Fibroblast of pulmonary artery (primary cell): ENCODE results near the gene GFOD1.

Source experiments
- DNase-seq: peaks from one replicate; pipeline ENCODE4 v3.0.0-alpha.2; 2010; ENCODE audit warnings: low read depth
- H3K4me3 ChIP-seq: replicated peaks from 2 replicates; pipeline ENCODE4 v1.5.1; 2011; ENCODE audit warnings: low read depth, mild to moderate bottlenecking, control low read depth, low read length, moderate library complexity
- TF ChIP-seq, protein P1 (sequence below): IDR thresholded peaks from 2 replicates; pipeline ENCODE4 v1.5.1; 2011; ENCODE audit warnings: mild to moderate bottlenecking, control low read depth, low read length, inconsistent platforms; ENCODE audit errors: missing control alignments

The GFOD1 gene

DNA sequence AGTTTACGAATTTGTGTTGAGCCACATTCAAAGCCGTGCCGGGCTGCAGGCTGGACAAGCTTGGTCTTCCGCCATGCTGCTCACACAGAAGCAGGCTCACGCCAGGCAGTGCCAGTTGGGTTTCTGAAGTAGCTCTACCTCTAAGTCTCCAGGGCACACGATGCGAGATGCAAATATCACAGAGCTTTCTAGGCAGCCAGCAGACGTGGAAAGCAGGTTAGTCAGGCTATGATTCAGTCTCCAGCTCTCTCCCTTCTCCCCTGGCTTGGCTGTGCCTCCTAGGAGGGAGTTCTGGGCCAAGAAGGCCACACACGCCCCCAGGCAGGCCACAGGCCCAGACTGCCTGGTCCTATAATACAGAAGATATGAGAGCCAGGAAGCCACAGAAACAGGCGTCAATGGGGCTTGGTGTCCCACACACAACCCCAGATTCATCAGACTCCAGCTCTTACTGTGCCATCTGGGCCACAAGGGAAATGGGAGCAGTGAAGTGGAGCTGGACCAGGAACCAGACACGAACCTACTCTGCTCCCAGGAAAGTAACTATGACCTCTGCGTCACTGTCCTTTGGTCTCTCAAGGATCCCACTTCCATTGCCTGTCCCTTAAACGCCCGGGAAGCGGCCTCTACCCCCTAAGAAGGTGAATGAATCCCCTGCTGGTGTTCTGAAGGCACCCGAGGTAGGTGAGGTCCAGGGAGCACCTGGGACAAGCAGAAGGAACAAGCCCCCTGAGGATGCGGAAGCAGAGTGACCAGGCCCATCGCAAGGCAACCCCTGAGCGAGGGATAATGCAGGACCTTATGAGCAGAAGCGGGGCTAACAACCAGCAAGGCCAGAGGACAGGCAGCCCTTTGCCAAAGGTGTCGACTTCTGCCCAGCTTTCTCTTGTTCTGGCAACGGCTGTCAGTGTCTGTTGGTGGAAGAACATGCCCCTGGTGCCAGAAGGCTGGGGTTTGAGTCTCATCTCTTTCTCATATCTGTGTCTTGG, 61.2 kb downstream of the GFOD1 start:
- TF ChIP-seq, protein P1, sequence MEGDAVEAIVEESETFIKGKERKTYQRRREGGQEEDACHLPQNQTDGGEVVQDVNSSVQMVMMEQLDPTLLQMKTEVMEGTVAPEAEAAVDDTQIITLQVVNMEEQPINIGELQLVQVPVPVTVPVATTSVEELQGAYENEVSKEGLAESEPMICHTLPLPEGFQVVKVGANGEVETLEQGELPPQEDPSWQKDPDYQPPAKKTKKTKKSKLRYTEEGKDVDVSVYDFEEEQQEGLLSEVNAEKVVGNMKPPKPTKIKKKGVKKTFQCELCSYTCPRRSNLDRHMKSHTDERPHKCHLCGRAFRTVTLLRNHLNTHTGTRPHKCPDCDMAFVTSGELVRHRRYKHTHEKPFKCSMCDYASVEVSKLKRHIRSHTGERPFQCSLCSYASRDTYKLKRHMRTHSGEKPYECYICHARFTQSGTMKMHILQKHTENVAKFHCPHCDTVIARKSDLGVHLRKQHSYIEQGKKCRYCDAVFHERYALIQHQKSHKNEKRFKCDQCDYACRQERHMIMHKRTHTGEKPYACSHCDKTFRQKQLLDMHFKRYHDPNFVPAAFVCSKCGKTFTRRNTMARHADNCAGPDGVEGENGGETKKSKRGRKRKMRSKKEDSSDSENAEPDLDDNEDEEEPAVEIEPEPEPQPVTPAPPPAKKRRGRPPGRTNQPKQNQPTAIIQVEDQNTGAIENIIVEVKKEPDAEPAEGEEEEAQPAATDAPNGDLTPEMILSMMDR: no peak
- no peak overlapping the region for H3K4me3 ChIP-seq
- peak; percentile 72 for DNase-seq

DNA sequence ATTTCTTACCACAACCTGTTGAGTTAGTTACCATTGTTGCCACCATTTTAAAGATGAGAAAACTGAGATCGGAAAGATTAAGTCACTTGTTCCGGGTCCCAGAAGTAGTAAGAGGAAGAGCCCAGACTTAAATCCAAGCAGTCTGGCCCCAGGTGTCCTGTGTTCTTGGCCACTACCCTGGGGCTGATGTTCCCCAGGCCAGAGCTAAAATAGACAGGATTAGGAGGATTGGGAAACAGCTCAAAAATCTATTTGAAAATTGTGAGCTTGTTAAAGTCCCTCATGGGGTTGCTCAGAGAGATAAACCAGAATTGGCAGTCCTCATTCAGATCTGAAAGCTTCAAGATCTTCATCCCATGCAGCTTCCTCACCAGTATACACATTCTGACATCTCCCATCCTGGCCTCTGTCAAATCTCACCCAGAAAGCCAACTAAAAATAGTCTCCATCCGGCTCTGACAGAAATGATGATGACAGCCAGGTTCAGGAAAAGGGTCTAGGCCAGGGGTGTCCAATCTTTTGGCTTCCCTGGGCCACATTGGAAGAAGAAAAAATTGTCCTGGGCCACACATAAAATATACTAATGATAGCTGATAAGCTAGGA, 62.0 kb downstream of the GFOD1 start:
- TF ChIP-seq, protein P1: no peak
- DNase-seq: no peak
- H3K4me3 ChIP-seq: no peak overlapping the region

DNA sequence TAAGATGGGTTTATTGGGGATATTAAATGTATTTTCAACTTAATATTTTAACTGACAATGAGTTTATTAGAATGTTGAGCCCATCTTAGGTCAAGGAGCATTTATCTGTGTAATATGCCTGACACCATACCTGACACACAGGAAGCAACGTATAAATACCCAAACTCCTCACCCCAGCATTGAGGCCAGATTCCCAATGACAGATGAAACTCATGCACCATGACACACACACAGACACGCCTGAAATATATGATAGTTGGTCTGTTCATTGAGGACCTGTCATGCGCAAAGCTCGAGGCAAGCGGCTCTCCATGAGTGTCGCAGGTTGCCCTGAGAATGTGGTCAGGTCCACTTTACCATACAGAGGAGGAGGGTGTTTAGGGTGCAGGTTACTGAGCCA, 64.1 kb downstream of the GFOD1 start:
- DNase-seq: no peak
- no peak overlapping the region for H3K4me3 ChIP-seq
- TF ChIP-seq, protein P1: no peak

DNA sequence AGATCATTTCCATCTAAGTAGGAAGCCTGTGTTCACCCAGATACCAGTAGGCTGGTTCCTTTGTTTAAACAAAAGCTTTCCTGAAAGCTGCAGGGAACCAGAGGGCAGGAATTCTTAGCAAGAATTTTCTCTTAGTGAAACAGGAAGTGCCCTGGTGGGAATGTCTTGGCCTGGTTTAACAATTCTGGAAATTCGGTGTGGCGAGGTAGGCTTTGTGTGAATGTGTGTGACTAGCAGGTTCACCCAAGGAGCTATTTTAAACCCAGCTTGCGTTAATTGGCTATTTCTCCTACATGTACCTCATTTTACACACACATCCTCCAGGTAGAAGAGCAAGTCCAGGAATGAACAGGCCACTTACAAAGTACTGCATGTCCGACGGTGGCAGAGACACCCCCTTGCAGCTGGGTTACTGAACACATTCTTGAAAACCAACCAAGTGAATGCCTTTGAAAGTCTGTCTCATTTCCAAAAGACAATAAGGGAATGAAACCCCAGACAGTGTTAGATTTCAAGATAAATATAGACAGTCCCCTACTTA, 64.6 kb downstream of the GFOD1 start:
- TF ChIP-seq, protein P1: no peak
- H3K4me3 ChIP-seq: no peak overlapping the region
- DNase-seq: peak; percentile 39

DNA sequence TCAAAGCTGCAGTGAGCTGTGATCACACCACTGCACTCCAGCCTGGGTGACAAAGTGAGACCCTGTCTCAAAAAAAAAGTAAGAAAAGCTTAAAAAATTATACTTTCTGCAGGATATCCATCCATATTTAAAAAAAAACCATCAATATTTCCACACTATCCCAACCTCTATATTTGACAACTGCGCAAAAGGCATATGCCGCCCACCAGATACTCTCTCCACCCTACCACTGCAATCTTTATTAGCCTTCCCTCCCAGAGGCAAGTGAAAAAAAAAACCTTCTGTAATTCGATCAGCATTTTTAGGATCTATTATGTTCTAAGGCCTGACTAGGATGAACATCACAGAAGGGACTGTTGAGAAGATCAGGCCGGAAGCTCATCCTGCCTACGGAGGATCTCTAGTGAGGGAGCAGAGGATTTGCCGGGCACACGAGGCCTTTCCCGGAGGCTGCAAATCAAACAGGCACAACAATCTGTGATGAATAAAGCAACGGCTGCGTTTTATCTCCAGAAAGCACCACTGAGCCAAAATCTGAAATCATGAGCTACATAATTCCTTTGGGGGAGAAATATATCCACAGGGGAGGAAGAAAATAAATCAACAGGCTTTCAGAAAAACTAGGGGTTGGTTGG, 65.9 kb downstream of the GFOD1 start:
- no peak overlapping the region for H3K4me3 ChIP-seq
- no peak for DNase-seq
- TF ChIP-seq, protein P1: no peak

DNA sequence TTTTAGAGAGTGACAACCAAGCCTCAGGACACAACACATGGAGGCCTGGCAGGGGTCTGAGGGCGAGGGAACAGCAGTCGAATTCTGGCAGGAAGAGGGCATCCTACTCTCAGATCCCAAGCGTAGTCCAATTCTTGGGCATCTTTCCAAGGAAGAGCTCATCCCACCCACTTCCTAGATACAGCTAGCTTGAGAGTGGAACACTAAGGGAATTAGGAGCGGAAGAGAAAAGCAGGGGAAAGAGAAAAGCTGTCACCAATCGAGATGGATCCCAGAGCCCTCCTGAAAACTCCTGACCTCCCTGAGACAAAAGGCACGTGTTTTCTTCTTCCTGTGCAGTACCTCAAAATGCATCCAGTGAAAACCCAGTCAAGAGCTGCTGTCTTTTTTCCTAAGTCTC, 67.1 kb downstream of the GFOD1 start:
- no peak overlapping the region for H3K4me3 ChIP-seq
- TF ChIP-seq, protein P1: no peak
- peak; percentile 42 for DNase-seq
